ENCODE measurements around the gene KRTAP4-11.
A peak's percentile ranks its signal among the peaks of the same experiment; 100 is the strongest.
"Not testable (repeated sequence)": the region's sequence is repeated elsewhere in the genome, so short reads cannot be mapped to it uniquely, and the experiment has no call there.

The KRTAP4-11 gene

GRCh38 chr17:41117846-41118386, at the start of gene KRTAP4-11:
Gene KRTAP4-11 (minus strand): TSS chr17:41118373. CDS start chr17:41118315, 58 bp downstream.
- DNase-seq: not testable (repeated sequence)

GRCh38 chr17:41167561-41167960, 49.4 kb upstream of the KRTAP4-11 start:
- no peak for DNase-seq

- DNase-seq: no peak
Measured at GRCh38 chr17:41163828-41164227, 45.7 kb upstream of the KRTAP4-11 start.

- DNase-seq: no peak
Measured at GRCh38 chr17:41160648-41161047, 42.5 kb upstream of the KRTAP4-11 start, which contains the start of gene KRTAP4-4. Gene KRTAP4-4 (minus strand): TSS chr17:41160748. CDS start chr17:41160691, 57 bp downstream.

- not testable (repeated sequence) for DNase-seq
Measured at GRCh38 chr17:41160190-41160589, 42.0 kb upstream of the KRTAP4-11 start.

GRCh38 chr17:41153856-41154255, 35.7 kb upstream of the KRTAP4-11 start:
- DNase-seq: peak in 3 of 51 donors; percentile 0 to 6 (median 1)

- no peak for DNase-seq
Measured at GRCh38 chr17:41151525-41151924, 33.4 kb upstream of the KRTAP4-11 start.

GRCh38 chr17:41150026-41150425, 31.9 kb upstream of the KRTAP4-11 start:
- DNase-seq: no peak

- no peak for DNase-seq
Measured at GRCh38 chr17:41149652-41149985, 31.4 kb upstream of the KRTAP4-11 start, which contains the start of gene KRTAP4-5. Gene KRTAP4-5 (minus strand): TSS chr17:41149825. CDS start chr17:41149767, 58 bp downstream.

- DNase-seq: not testable (repeated sequence)
Measured at GRCh38 chr17:41148971-41149651, 30.9 kb upstream of the KRTAP4-11 start.

- no peak for DNase-seq
Measured at GRCh38 chr17:41147531-41148204, 29.5 kb upstream of the KRTAP4-11 start.

GRCh38 chr17:41145261-41145660, 27.1 kb upstream of the KRTAP4-11 start:
- no peak for DNase-seq

GRCh38 chr17:41144846-41145245, 26.7 kb upstream of the KRTAP4-11 start:
- no peak for DNase-seq

- no peak for DNase-seq
Measured at GRCh38 chr17:41141361-41141760, 23.2 kb upstream of the KRTAP4-11 start.

GRCh38 chr17:41140360-41141131, 22.4 kb upstream of the KRTAP4-11 start, which contains the start of gene KRTAP4-6:
Gene KRTAP4-6 (minus strand): TSS chr17:41140544. CDS start chr17:41140487, 57 bp downstream.
- DNase-seq: no peak

GRCh38 chr17:41139865-41140264, 21.7 kb upstream of the KRTAP4-11 start:
- DNase-seq: not testable (repeated sequence)

- no peak for DNase-seq
Measured at GRCh38 chr17:41133880-41134735, 15.9 kb upstream of the KRTAP4-11 start.

GRCh38 chr17:41131979-41132378, 13.8 kb upstream of the KRTAP4-11 start:
- no peak for DNase-seq

- no peak for DNase-seq
Measured at GRCh38 chr17:41127371-41127770, 9.2 kb upstream of the KRTAP4-11 start.

GRCh38 chr17:41126412-41126811, 8.2 kb upstream of the KRTAP4-11 start:
- DNase-seq: no peak

GRCh38 chr17:41125064-41125463, 6.9 kb upstream of the KRTAP4-11 start:
- DNase-seq: no peak

Measured in hypothalamus (tissue), 51 donors.